Stomach (tissue), 19 donors: ENCODE results near the gene CDC42SE1. TPM values are rescaled to one million over a fixed set of nuclear protein-coding genes. Genes with fewer than 3 reads are reported as not detected.

ENCODE experiments used
- DNase-seq, 2 donors: peaks; one replicate each; pipeline versions ENCODE4 v3.0.0 to v3.0.0-alpha.2; 2013 to 2019
- H3K27ac ChIP-seq, 5 donors: fragments of 200-600 bp in 4 of 5; sonication (generic) in 4 of 5; one replicate each; pipeline ENCODE4 v1.5.1; 2013 to 2019; ENCODE audit warnings: mild to moderate bottlenecking in 1 of 5, moderate library complexity in 1 of 5
- H3K27me3 ChIP-seq, 3 donors: fragments of 200-600 bp; sonication (generic); one replicate each; pipeline ENCODE4 v1.5.1; 2017 to 2019; ENCODE audit warnings: mixed run types in 1 of 3
- H3K36me3 ChIP-seq, 4 donors: fragments of 200-600 bp; sonication (generic); 1 replicate in 3 of 4; 2 replicates in 1 of 4; pipeline ENCODE4 v1.5.1; 2016 to 2019
- H3K4me1 ChIP-seq, 4 donors: fragments of 200-600 bp; sonication (generic); one replicate each; pipeline ENCODE4 v1.5.1; 2016 to 2019
- H3K4me3 ChIP-seq, 4 donors: fragments of 200-600 bp; sonication (generic) in 3 of 4; one replicate each; pipeline ENCODE4 v1.5.1; 2016 to 2019; ENCODE audit warnings: mild to moderate bottlenecking in 1 of 4
- H3K9me3 ChIP-seq, 4 donors: fragments of 200-600 bp; sonication (generic); one replicate each; pipeline ENCODE4 v1.5.1; 2016 to 2019
- EP300 ChIP-seq: sonication (generic); formaldehyde crosslinking; IDR thresholded peaks from one replicate; pipeline ENCODE4 v1.6.1; 2017; ENCODE audit warnings: antibody characterized with exemption
- POLR2A ChIP-seq, 4 donors: fragments of 450-650 bp; IDR thresholded peaks; one replicate each; pipeline ENCODE4 v1.6.1; 2016; ENCODE audit warnings: antibody characterized with exemption in 4 of 4, control low read depth in 2 of 4, mild to moderate bottlenecking in 1 of 4, moderate library complexity in 1 of 4
- POLR2AphosphoS5 ChIP-seq, 3 donors: sonication (generic); formaldehyde crosslinking; IDR thresholded peaks; one replicate each; pipeline ENCODE4 v1.6.1; 2016; ENCODE audit warnings: antibody characterized with exemption in 3 of 3
- WGBS, 5 donors: extraction: QIAGEN DNeasy Blood & Tissue Kit in 3 of 5; methylation state at CpG; one replicate each; pipeline versions ENCODE4 v1.1.5 to v1.1.7; 2013 to 2018; 5-methylcytosine and 5-hydroxymethylcytosine counted together
- intact Hi-C: fragments of 100-400 bp; cut with DNase I; formaldehyde crosslinking; loops from one replicate; pipeline ENCODE4 v1.15.1; 2023; ENCODE audit warnings: low total_unique reads
- long read RNA-seq, 10 donors: transcript quantifications; one replicate each; lab custom pipeline, GENCODE V29; 2026
- polyA plus RNA-seq, 3 donors: library from polyadenylated mRNA; stranded (reverse); fragments of 200-250 nt; gene quantifications; one replicate each; pipeline ENCODE4 v1.2.3, GENCODE V29; 2013
- total RNA-seq, 5 donors: library from RNA; depleted of rRNA; stranded (reverse); fragments of >200 nt; gene quantifications; one replicate each; pipeline versions ENCODE4 v1.1.0 to v1.2.3, GENCODE V29; 2014 to 2016
- TF ChIP-seq, protein P1 (sequence below), 7 experiments: fragments of 450-650 bp in 4 of 7; fragments of 200-600 bp in 3 of 7; sonication (generic) in 3 of 7; IDR thresholded peaks; one replicate each; pipeline ENCODE4 v1.5.1; 2016 to 2019; ENCODE audit warnings: antibody characterized with exemption in 7 of 7, control low read depth in 2 of 7, mild to moderate bottlenecking in 1 of 7
- donor health status: healthy with polysubstance abuse.
- donor health status: Bipolar disorder and iron deficiency.
- donor health status: healthy.

The CDC42SE1 gene, protein sequence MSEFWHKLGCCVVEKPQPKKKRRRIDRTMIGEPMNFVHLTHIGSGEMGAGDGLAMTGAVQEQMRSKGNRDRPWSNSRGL
- total RNA-seq = 10 to 100 TPM; 28.1 to 90.3 (median 52.5) TPM
- 10 to 100 TPM; 41.6 to 49.2 (median 47.1) TPM for polyA plus RNA-seq
- long read RNA-seq, donor 1, partial matches to known transcripts = 0 of 3 reads
- long read RNA-seq, donor 1, other reads (novel, unspliced or antisense) = 0 of 3 reads
- long read RNA-seq, donor 2, transcript CDC42SE1-201 (5 exons, 3,045 nt) = major isoform, 5 of 5 reads
- long read RNA-seq, donor 2, partial matches to known transcripts = 0 of 5 reads
- long read RNA-seq, donor 2, other reads (novel, unspliced or antisense) = 0 of 5 reads
- long read RNA-seq, donor 3, transcript CDC42SE1-201 (5 exons, 3,045 nt) = major isoform, 10 of 56 reads
- long read RNA-seq, donor 3, partial matches to known transcripts = 36 of 56 reads
- long read RNA-seq, donor 3, other reads (novel, unspliced or antisense) = 8 of 56 reads
- long read RNA-seq, donor 4, partial matches to known transcripts = 0 of 2 reads
- long read RNA-seq, donor 4, other reads (novel, unspliced or antisense) = 0 of 2 reads
- long read RNA-seq, donor 5, transcript CDC42SE1-201 (5 exons, 3,045 nt) = major isoform, 6 of 141 reads
- long read RNA-seq, donor 5, partial matches to known transcripts = 83 of 141 reads
- long read RNA-seq, donor 5, other reads (novel, unspliced or antisense) = 52 of 141 reads
- long read RNA-seq, donor 6 = 0 reads
- long read RNA-seq, donor 7, transcript CDC42SE1-201 (5 exons, 3,045 nt) = major isoform, 15 of 161 reads
- long read RNA-seq, donor 7, partial matches to known transcripts = 107 of 161 reads
- long read RNA-seq, donor 7, other reads (novel, unspliced or antisense) = 36 of 161 reads
- long read RNA-seq, donor 8, transcript CDC42SE1-201 (5 exons, 3,045 nt) = major isoform, 12 of 14 reads
- long read RNA-seq, donor 8, partial matches to known transcripts = 0 of 14 reads
- long read RNA-seq, donor 8, other reads (novel, unspliced or antisense) = 0 of 14 reads
- long read RNA-seq, donor 9, partial matches to known transcripts = 0 of 3 reads
- long read RNA-seq, donor 9, other reads (novel, unspliced or antisense) = 0 of 3 reads
- long read RNA-seq, donor 10, transcript CDC42SE1-201 (5 exons, 3,045 nt) = major isoform, 6 of 35 reads
- long read RNA-seq, donor 10, partial matches to known transcripts = 26 of 35 reads
- long read RNA-seq, donor 10, other reads (novel, unspliced or antisense) = 0 of 35 reads

DNA sequence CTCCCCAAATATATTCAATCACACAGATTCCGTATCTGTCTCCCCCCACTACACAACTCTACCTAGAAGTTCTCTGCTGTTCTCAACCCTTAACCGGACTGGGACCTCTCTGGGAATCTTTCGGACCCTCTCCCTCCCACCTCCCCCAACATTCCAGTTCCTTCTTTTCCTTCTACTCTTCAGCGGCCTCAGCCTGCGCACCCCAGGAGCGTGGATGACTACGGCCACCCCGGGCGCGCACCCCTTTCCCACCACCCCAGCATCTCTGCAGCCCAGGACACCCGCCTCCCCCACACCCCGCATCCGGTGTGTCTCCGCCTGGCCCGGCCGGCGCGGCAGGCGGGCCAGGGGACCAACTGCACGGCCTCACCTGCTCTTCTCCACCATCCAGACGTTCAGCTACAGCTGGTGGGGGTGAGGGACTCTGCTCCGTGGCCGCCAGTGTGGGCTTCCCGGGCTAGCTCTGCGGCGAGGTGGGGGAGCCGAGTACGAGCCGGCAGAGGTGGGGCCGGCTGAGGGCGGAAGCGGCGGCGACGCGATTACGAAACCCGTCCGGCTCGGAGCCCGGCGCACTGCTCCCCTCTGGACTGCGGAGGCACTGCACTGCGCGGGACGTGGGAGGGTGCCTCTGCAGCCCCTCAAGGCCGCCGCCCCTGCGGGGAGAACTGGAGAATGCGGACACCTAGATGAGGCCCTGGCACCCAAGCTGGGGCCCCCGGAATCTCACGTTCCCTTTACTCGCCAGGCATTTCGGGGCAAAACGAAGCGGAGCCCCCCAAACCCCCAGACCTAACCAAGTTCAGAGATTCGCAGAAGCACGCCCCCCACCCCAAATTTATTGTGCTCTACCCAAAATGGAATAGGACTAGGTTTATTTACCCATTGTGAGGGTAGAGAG is at the start of gene CDC42SE1:
Gene CDC42SE1 (minus strand): TSS at position 514 of the 898 bp plus-strand sequence. CDS start 3,892 bp downstream, outside the sequence.
- H3K27ac ChIP-seq = peak within 1 kb of the TSS; percentile 96 to 99 (median 97)
- H3K36me3 ChIP-seq = peaks cover 14 to 25% (median 20%) of the 10 kb centered on the region in 4 donors
- peak; percentile 83 to 97 for DNase-seq
- H3K4me1 ChIP-seq = peaks cover 28 to 60% (median 50%) of the 10 kb centered on the region in 4 donors
- no peaks in the 10 kb centered on the region for H3K9me3 ChIP-seq
- H3K27me3 ChIP-seq = no peaks in the 10 kb centered on the region
- intact Hi-C loops = no loop called here
- peak within 1 kb of the TSS; percentile 77 to 98 (median 83) for H3K4me3 ChIP-seq
- TF ChIP-seq EP300 = no peak
- TF ChIP-seq POLR2AphosphoS5 (IDR thresholded peaks at IDR 0.05) = peak; percentile 66 to 97 (median 95)
- TF ChIP-seq POLR2A (IDR thresholded peaks at IDR 0.05) = peak in 2 of 4 donors; percentile 57 to 65
- TF ChIP-seq, protein P1, sequence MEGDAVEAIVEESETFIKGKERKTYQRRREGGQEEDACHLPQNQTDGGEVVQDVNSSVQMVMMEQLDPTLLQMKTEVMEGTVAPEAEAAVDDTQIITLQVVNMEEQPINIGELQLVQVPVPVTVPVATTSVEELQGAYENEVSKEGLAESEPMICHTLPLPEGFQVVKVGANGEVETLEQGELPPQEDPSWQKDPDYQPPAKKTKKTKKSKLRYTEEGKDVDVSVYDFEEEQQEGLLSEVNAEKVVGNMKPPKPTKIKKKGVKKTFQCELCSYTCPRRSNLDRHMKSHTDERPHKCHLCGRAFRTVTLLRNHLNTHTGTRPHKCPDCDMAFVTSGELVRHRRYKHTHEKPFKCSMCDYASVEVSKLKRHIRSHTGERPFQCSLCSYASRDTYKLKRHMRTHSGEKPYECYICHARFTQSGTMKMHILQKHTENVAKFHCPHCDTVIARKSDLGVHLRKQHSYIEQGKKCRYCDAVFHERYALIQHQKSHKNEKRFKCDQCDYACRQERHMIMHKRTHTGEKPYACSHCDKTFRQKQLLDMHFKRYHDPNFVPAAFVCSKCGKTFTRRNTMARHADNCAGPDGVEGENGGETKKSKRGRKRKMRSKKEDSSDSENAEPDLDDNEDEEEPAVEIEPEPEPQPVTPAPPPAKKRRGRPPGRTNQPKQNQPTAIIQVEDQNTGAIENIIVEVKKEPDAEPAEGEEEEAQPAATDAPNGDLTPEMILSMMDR (IDR thresholded peaks at IDR 0.05) = peak in 6 of 7 experiments; percentile 27 to 93 (median 84)
- 0% methylated on average over 22 to 58 of the region's 58 CpGs for WGBS, 5 donors

DNA sequence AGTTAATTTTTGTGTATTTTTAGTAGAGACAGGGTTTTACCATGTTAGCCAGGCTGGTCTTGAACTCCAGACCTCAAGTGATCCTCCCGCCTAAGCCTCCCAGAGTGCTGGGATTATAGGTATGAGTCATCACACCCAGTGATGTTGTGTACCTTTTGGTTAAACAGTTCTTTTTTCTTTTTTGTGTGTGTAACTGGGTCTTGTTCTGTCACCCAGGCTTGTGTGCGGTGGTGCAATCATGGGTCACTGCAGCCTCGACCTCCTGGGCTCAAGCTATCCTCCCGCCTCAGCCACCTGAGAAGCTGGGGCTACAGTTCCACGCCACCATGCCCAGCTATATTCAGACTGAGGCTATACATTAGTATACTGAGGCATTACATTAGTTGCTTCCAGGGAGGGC is 48.9 kb upstream of the CDC42SE1 start:
- 90 to 94% (median 93%) methylated on average over 5 of the region's 5 CpGs for WGBS, 5 donors
- Histone ChIP-seq H3K4me3 (no peak overlapping the region), H3K27me3 (no peaks in the 10 kb centered on the region), H3K9me3 (no peaks in the 10 kb centered on the region), H3K4me1 (no peaks in the 10 kb centered on the region), H3K36me3 (peaks cover 12 to 68% (median 60%) of the 10 kb centered on the region in 4 donors), H3K27ac (no peak overlapping the region)
- TF ChIP-seq, protein P1 (IDR thresholded peaks at IDR 0.05) = no peak
- TF ChIP-seq POLR2A (IDR thresholded peaks at IDR 0.05) (no peak), POLR2AphosphoS5 (IDR thresholded peaks at IDR 0.05) (no peak), EP300 (no peak)
- no peak for DNase-seq
- intact Hi-C loops = no loop called here

DNA sequence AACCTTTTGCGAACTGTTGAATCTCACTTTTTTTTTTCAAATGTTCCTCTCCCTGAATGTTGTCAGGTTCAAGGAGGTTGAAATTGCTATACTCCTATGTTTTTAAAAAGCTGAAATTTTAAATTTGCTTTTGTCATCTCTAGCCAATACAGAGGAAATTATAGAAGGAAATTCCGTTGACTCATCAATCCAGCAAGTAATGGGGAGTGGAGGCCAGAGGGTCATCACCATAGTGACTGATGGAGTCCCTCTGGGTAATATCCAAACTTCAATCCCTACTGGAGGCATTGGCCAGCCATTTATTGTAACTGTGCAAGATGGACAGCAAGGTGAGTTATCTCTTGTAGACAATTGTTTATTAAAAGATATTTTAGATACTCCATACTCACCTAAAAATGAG is 47.5 kb upstream of the CDC42SE1 start:
- Histone ChIP-seq H3K4me3 (no peak overlapping the region), H3K4me1 (no peaks in the 10 kb centered on the region), H3K9me3 (no peaks in the 10 kb centered on the region), H3K27ac (no peak overlapping the region), H3K36me3 (peaks cover 12 to 74% (median 65%) of the 10 kb centered on the region in 4 donors), H3K27me3 (no peaks in the 10 kb centered on the region)
- intact Hi-C loops = no loop called here
- TF ChIP-seq EP300 (no peak), POLR2A (IDR thresholded peaks at IDR 0.05) (no peak), POLR2AphosphoS5 (IDR thresholded peaks at IDR 0.05) (no peak)
- TF ChIP-seq, protein P1 (IDR thresholded peaks at IDR 0.05) = no peak
- WGBS, 5 donors = 59 to 75% (median 70%) methylated on average over 2 of the region's 2 CpGs
- peak in 1 of 2 donors; percentile 7 for DNase-seq
